ENCODE data around the gene NCK2.
"Not testable (repeated sequence)": the region's sequence is repeated elsewhere in the genome, so short reads cannot be mapped to it uniquely, and the experiment has no call there.

Gene NCK2

GRCh38 chr2:105768176-105768575, 23.5 kb downstream of the NCK2 start:
- no peak for DNase-seq
- peaks cover 2 to 29% (median 16%) of the 10 kb centered on the region in 4 experiments for H3K36me3 ChIP-seq (ENCODE audit: control insufficient read depth in 4 of 4, insufficient read depth in 4 of 4, low read length in 3 of 4)
- CTCF ChIA-PET = interaction anchor here (1.2 to 1.9 kb wide), 4 partner anchors 10 to 25 kb away, joined by 3 to 5 read pairs (median 4); no protein-coding TSS in a partner anchor
- WGBS (ENCODE audit: insufficient coverage) = 81% methylated on average over 6 of the region's 6 CpGs
- POLR2A ChIA-PET = interaction anchor here (1.0 kb wide), 1 partner anchor 22 kb away, joined by 3 read pairs; no protein-coding TSS in a partner anchor
- H3K27ac ChIP-seq (ENCODE audit: insufficient read depth in 1 of 2, low read depth in 1 of 2, low read length in 2 of 2, poor library complexity in 1 of 2, severe bottlenecking in 2 of 2) = no peak overlapping the region
- no peak overlapping the region for H3K4me3 ChIP-seq (ENCODE audit: control insufficient read depth in 1 of 7, extremely low read depth in 1 of 7, insufficient read depth in 4 of 7, low read depth in 2 of 7, low read length in 6 of 7)
- no peaks in the 10 kb centered on the region for H3K27me3 ChIP-seq (replicated peaks in 2 of 5; ENCODE audit: control insufficient read depth in 4 of 5, insufficient read depth in 5 of 5, low read length in 4 of 5)
- peaks cover 0 to 8% (median 0%) of the 10 kb centered on the region in 5 experiments for H3K9me3 ChIP-seq (ENCODE audit: control extremely low read depth in 1 of 5, control insufficient read depth in 4 of 5, insufficient read depth in 2 of 5, low read depth in 1 of 5, low read length in 4 of 5)
- H3K4me1 ChIP-seq (ENCODE audit: control extremely low read depth in 1 of 4, control insufficient read depth in 4 of 4, insufficient read depth in 4 of 4, low read length in 3 of 4) = peaks cover 0 to 3% (median under 1%) of the 10 kb centered on the region in 4 experiments

DNA sequence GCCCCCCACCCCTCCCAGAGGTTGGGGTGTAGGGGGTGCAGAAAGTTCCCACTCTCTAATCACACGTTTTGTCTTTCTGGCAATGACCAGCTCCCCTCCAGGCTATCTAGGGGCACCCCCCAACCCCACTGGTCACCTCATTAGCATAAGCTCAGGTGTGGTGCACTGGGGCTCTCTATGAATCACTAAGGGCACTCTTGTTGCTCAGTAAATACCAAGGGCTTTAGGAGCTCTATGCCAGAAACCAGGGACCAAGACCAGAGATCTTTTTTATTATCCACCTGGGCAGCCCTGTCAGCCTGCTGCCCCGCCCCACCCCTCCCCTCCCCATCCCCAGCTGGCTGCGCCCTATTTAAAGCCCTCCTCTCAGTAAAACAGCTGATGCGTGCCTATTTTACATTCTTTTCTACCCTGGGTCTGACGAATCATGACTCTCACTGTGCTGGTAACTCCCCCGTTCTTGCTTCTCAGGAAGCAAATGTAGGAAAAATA, 24.3 kb downstream of the NCK2 start:
- H3K4me3 ChIP-seq (ENCODE audit: control insufficient read depth in 1 of 7, extremely low read depth in 1 of 7, insufficient read depth in 4 of 7, low read depth in 2 of 7, low read length in 6 of 7) = no peak overlapping the region
- POLR2A ChIA-PET = interaction anchor here (1.0 kb wide), 1 partner anchor 23 kb away, joined by 3 read pairs; no protein-coding TSS in a partner anchor
- peaks cover 2 to 32% (median 17%) of the 10 kb centered on the region in 4 experiments for H3K36me3 ChIP-seq (ENCODE audit: control insufficient read depth in 4 of 4, insufficient read depth in 4 of 4, low read length in 3 of 4)
- WGBS (ENCODE audit: insufficient coverage) = 100% methylated on average over 3 of the region's 6 CpGs
- H3K27ac ChIP-seq (ENCODE audit: insufficient read depth in 1 of 2, low read depth in 1 of 2, low read length in 2 of 2, poor library complexity in 1 of 2, severe bottlenecking in 2 of 2) = no peak overlapping the region
- H3K27me3 ChIP-seq (replicated peaks in 2 of 5; ENCODE audit: control insufficient read depth in 4 of 5, insufficient read depth in 5 of 5, low read length in 4 of 5) = no peaks in the 10 kb centered on the region
- peaks cover 0 to 8% (median 0%) of the 10 kb centered on the region in 5 experiments for H3K9me3 ChIP-seq (ENCODE audit: control extremely low read depth in 1 of 5, control insufficient read depth in 4 of 5, insufficient read depth in 2 of 5, low read depth in 1 of 5, low read length in 4 of 5)
- DNase-seq = no peak
- peaks cover 0 to 3% (median under 1%) of the 10 kb centered on the region in 4 experiments for H3K4me1 ChIP-seq (ENCODE audit: control extremely low read depth in 1 of 4, control insufficient read depth in 4 of 4, insufficient read depth in 4 of 4, low read length in 3 of 4)
- CTCF ChIA-PET = interaction anchor here (1.4 to 1.9 kb wide), 3 partner anchors 18 to 26 kb away, joined by 4 to 5 read pairs (median 5); no protein-coding TSS in a partner anchor

DNA sequence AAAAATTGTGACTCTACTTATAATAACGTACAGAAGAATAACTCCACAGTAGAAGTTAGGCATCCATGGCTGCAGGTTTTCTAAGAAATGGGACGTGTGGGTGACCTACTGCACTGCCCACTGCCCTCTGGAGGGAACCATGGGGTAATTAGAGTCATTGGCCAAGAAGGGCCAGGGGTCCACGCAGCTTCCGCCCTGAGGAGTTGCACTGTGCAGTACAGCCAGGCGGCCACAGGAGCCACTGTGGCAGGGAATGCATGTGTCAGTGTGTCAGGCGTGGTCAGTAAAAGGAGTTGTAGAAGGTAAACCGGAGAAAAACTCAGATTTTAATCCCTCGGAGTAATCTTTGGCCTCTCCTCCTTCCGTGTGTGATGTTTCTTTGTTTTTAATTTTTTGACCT, 24.8 kb downstream of the NCK2 start:
- H3K9me3 ChIP-seq (ENCODE audit: control extremely low read depth in 1 of 5, control insufficient read depth in 4 of 5, insufficient read depth in 2 of 5, low read depth in 1 of 5, low read length in 4 of 5) = peaks cover 0 to 8% (median 0%) of the 10 kb centered on the region in 5 experiments
- H3K27ac ChIP-seq (ENCODE audit: insufficient read depth in 1 of 2, low read depth in 1 of 2, low read length in 2 of 2, poor library complexity in 1 of 2, severe bottlenecking in 2 of 2) = no peak overlapping the region
- POLR2A ChIA-PET = interaction anchor here (1.0 kb wide), 1 partner anchor 23 kb away, joined by 3 read pairs; no protein-coding TSS in a partner anchor
- no peaks in the 10 kb centered on the region for H3K27me3 ChIP-seq (replicated peaks in 2 of 5; ENCODE audit: control insufficient read depth in 4 of 5, insufficient read depth in 5 of 5, low read length in 4 of 5)
- peaks cover 0 to 3% (median under 1%) of the 10 kb centered on the region in 4 experiments for H3K4me1 ChIP-seq (ENCODE audit: control extremely low read depth in 1 of 4, control insufficient read depth in 4 of 4, insufficient read depth in 4 of 4, low read length in 3 of 4)
- no peak overlapping the region for H3K4me3 ChIP-seq (ENCODE audit: control insufficient read depth in 1 of 7, extremely low read depth in 1 of 7, insufficient read depth in 4 of 7, low read depth in 2 of 7, low read length in 6 of 7)
- DNase-seq = no peak
- H3K36me3 ChIP-seq (ENCODE audit: control insufficient read depth in 4 of 4, insufficient read depth in 4 of 4, low read length in 3 of 4) = peaks cover 2 to 32% (median 16%) of the 10 kb centered on the region in 4 experiments
- WGBS (ENCODE audit: insufficient coverage) = 100% methylated on average over 7 of the region's 9 CpGs
- CTCF ChIA-PET = interaction anchor here (1.4 to 1.9 kb wide), 3 partner anchors 18 to 26 kb away, joined by 4 to 5 read pairs (median 5); no protein-coding TSS in a partner anchor

- ChIA-PET CTCF (interaction anchor here (1.7 kb wide), 1 partner anchor 23 kb away, joined by 5 read pairs; no protein-coding TSS in a partner anchor), POLR2A (no interaction called here)
- no peak overlapping the region for H3K27ac ChIP-seq (ENCODE audit: insufficient read depth in 1 of 2, low read depth in 1 of 2, low read length in 2 of 2, poor library complexity in 1 of 2, severe bottlenecking in 2 of 2)
- no peak overlapping the region for H3K4me3 ChIP-seq (ENCODE audit: control insufficient read depth in 1 of 7, extremely low read depth in 1 of 7, insufficient read depth in 4 of 7, low read depth in 2 of 7, low read length in 6 of 7)
- DNase-seq = no peak
- H3K4me1 ChIP-seq (ENCODE audit: control extremely low read depth in 1 of 4, control insufficient read depth in 4 of 4, insufficient read depth in 4 of 4, low read length in 3 of 4) = peaks cover 0 to 5% (median under 1%) of the 10 kb centered on the region in 4 experiments
- H3K27me3 ChIP-seq (replicated peaks in 2 of 5; ENCODE audit: control insufficient read depth in 4 of 5, insufficient read depth in 5 of 5, low read length in 4 of 5) = no peaks in the 10 kb centered on the region
- peaks cover 0 to 8% (median 0%) of the 10 kb centered on the region in 5 experiments for H3K9me3 ChIP-seq (ENCODE audit: control extremely low read depth in 1 of 5, control insufficient read depth in 4 of 5, insufficient read depth in 2 of 5, low read depth in 1 of 5, low read length in 4 of 5)
- H3K36me3 ChIP-seq (ENCODE audit: control insufficient read depth in 4 of 4, insufficient read depth in 4 of 4, low read length in 3 of 4) = peaks cover 2 to 32% (median 16%) of the 10 kb centered on the region in 4 experiments
- WGBS (ENCODE audit: insufficient coverage) = no CpG with 5 or more reads among the region's 1 CpG
These were observed 25.4 kb downstream of the NCK2 start for GRCh38 chr2:105770149-105770548.

GRCh38 chr2:105771291-105771690, 26.6 kb downstream of the NCK2 start:
- H3K4me3 ChIP-seq (ENCODE audit: control insufficient read depth in 1 of 7, extremely low read depth in 1 of 7, insufficient read depth in 4 of 7, low read depth in 2 of 7, low read length in 6 of 7); POLR2A ChIA-PET; H3K27me3 ChIP-seq (replicated peaks in 2 of 5; ENCODE audit: control insufficient read depth in 4 of 5, insufficient read depth in 5 of 5, low read length in 4 of 5); DNase-seq; H3K9me3 ChIP-seq (ENCODE audit: control extremely low read depth in 1 of 5, control insufficient read depth in 4 of 5, insufficient read depth in 2 of 5, low read depth in 1 of 5, low read length in 4 of 5); H3K27ac ChIP-seq (ENCODE audit: insufficient read depth in 1 of 2, low read depth in 1 of 2, low read length in 2 of 2, poor library complexity in 1 of 2, severe bottlenecking in 2 of 2): not testable (repeated sequence)
- Histone ChIP-seq H3K36me3 (ENCODE audit: control insufficient read depth in 4 of 4, insufficient read depth in 4 of 4, low read length in 3 of 4) (peaks cover 2 to 29% (median 16%) of the 10 kb centered on the region in 4 experiments), H3K4me1 (ENCODE audit: control extremely low read depth in 1 of 4, control insufficient read depth in 4 of 4, insufficient read depth in 4 of 4, low read length in 3 of 4) (peaks cover 0 to 16% (median 7%) of the 10 kb centered on the region in 4 experiments)
- CTCF ChIA-PET = interaction anchor here (1.0 to 1.5 kb wide), 4 partner anchors 9 to 20 kb away, joined by 3 to 6 read pairs (median 3); no protein-coding TSS in a partner anchor
- WGBS (ENCODE audit: insufficient coverage) = 100% methylated on average over 1 of the region's 7 CpGs

- peaks cover under 1 to 24% (median 13%) of the 10 kb centered on the region in 4 experiments for H3K36me3 ChIP-seq (ENCODE audit: control insufficient read depth in 4 of 4, insufficient read depth in 4 of 4, low read length in 3 of 4)
- no peak overlapping the region for H3K4me3 ChIP-seq (ENCODE audit: control insufficient read depth in 1 of 7, extremely low read depth in 1 of 7, insufficient read depth in 4 of 7, low read depth in 2 of 7, low read length in 6 of 7)
- peaks cover 5 to 22% (median 13%) of the 10 kb centered on the region in 4 experiments for H3K4me1 ChIP-seq (ENCODE audit: control extremely low read depth in 1 of 4, control insufficient read depth in 4 of 4, insufficient read depth in 4 of 4, low read length in 3 of 4)
- H3K27ac ChIP-seq (ENCODE audit: insufficient read depth in 1 of 2, low read depth in 1 of 2, low read length in 2 of 2, poor library complexity in 1 of 2, severe bottlenecking in 2 of 2) = no peak overlapping the region
- H3K27me3 ChIP-seq (replicated peaks in 2 of 5; ENCODE audit: control insufficient read depth in 4 of 5, insufficient read depth in 5 of 5, low read length in 4 of 5) = no peaks in the 10 kb centered on the region
- DNase-seq = no peak
- ChIA-PET POLR2A (no interaction called here), CTCF (interaction anchor here (1.0 to 1.5 kb wide), 4 partner anchors 9 to 21 kb away, joined by 3 to 6 read pairs (median 3); no protein-coding TSS in a partner anchor)
- H3K9me3 ChIP-seq (ENCODE audit: control extremely low read depth in 1 of 5, control insufficient read depth in 4 of 5, insufficient read depth in 2 of 5, low read depth in 1 of 5, low read length in 4 of 5) = peaks cover 0 to 8% (median 0%) of the 10 kb centered on the region in 5 experiments
- WGBS (ENCODE audit: insufficient coverage) = 95% methylated on average over 9 of the region's 9 CpGs
These were observed 27.1 kb downstream of the NCK2 start for GRCh38 chr2:105771836-105772235.

- CTCF ChIA-PET = interaction anchor here (1.0 to 1.5 kb wide), 3 partner anchors 9 to 21 kb away, joined by 3 to 6 read pairs (median 3); no protein-coding TSS in a partner anchor
These were observed 27.6 kb downstream of the NCK2 start for GRCh38 chr2:105772362-105772761.

More at GRCh38 chr2:105772362-105772761, 27.6 kb downstream of the NCK2 start:
- peaks cover 0 to 8% (median 0%) of the 10 kb centered on the region in 5 experiments for H3K9me3 ChIP-seq (ENCODE audit: control extremely low read depth in 1 of 5, control insufficient read depth in 4 of 5, insufficient read depth in 2 of 5, low read depth in 1 of 5, low read length in 4 of 5)
- POLR2A ChIA-PET = interaction anchor here (0.5 to 0.6 kb wide), 2 partner anchors 47 to 207 kb away, joined by 3 read pairs; no protein-coding TSS in a partner anchor
- no peak for DNase-seq
- WGBS (ENCODE audit: insufficient coverage) = 90% methylated on average over 5 of the region's 5 CpGs
- no peaks in the 10 kb centered on the region for H3K27me3 ChIP-seq (replicated peaks in 2 of 5; ENCODE audit: control insufficient read depth in 4 of 5, insufficient read depth in 5 of 5, low read length in 4 of 5)
- H3K27ac ChIP-seq (ENCODE audit: insufficient read depth in 1 of 2, low read depth in 1 of 2, low read length in 2 of 2, poor library complexity in 1 of 2, severe bottlenecking in 2 of 2) = no peak overlapping the region
- H3K4me1 ChIP-seq (ENCODE audit: control extremely low read depth in 1 of 4, control insufficient read depth in 4 of 4, insufficient read depth in 4 of 4, low read length in 3 of 4) = peaks cover 5 to 27% (median 18%) of the 10 kb centered on the region in 4 experiments
- H3K4me3 ChIP-seq (ENCODE audit: control insufficient read depth in 1 of 7, extremely low read depth in 1 of 7, insufficient read depth in 4 of 7, low read depth in 2 of 7, low read length in 6 of 7) = no peak overlapping the region
- H3K36me3 ChIP-seq (ENCODE audit: control insufficient read depth in 4 of 4, insufficient read depth in 4 of 4, low read length in 3 of 4) = peaks cover 0 to 21% (median 8%) of the 10 kb centered on the region in 4 experiments

Measured in common myeloid progenitor, CD34-positive (primary cell).